Inflammatory macrophage treated with lipopolysaccharide for 4 hours (primary cell): Measurements from ENCODE around the gene ESAM.

Experiments
- DNase-seq: peaks from one replicate; pipeline ENCODE4 v3.0.0-alpha.2; 2020

Gene ESAM

GRCh38 chr11:124751741-124752470, 10.2 kb downstream of the ESAM start, which contains the start of gene VSIG2:
Gene VSIG2, minus strand, starts transcription at chr11:124752255. Its CDS starts 118 bp downstream, at chr11:124752137.
- no peak for DNase-seq

- DNase-seq, result no peak
These were observed 10.7 kb downstream of the ESAM start for GRCh38 chr11:124751391-124751740.

GRCh38 chr11:124749912-124750311, 12.2 kb downstream of the ESAM start:
- DNase-seq, result peak; percentile 65

GRCh38 chr11:124748481-124749343, 13.4 kb downstream of the ESAM start:
- DNase-seq, result peak; percentile 54

- no peak for DNase-seq
These were observed 14.0 kb downstream of the ESAM start for GRCh38 chr11:124748100-124748418.

- no peak for DNase-seq
These were observed 14.5 kb downstream of the ESAM start for GRCh38 chr11:124747406-124748099.

- DNase-seq, result peak; percentile 62
These were observed 15.4 kb downstream of the ESAM start for GRCh38 chr11:124746621-124747243.

GRCh38 chr11:124745835-124746620, 16.1 kb downstream of the ESAM start:
- DNase-seq, result no peak

GRCh38 chr11:124745270-124745834, 16.7 kb downstream of the ESAM start:
- no peak for DNase-seq

- DNase-seq, result no peak
These were observed 19.0 kb downstream of the ESAM start for GRCh38 chr11:124743050-124743449.

- DNase-seq, result peak; percentile 64
These were observed 19.5 kb downstream of the ESAM start for GRCh38 chr11:124742555-124742954.

GRCh38 chr11:124740277-124740882, 21.7 kb downstream of the ESAM start:
- peak; percentile 62 for DNase-seq

- peak; percentile 79 for DNase-seq
These were observed 22.4 kb downstream of the ESAM start, which contains the start of gene NRGN for GRCh38 chr11:124739479-124740276. Gene NRGN, plus strand, starts transcription at chr11:124739942. Its CDS starts 143 bp downstream, at chr11:124740085.

- no peak for DNase-seq
These were observed 23.2 kb downstream of the ESAM start for GRCh38 chr11:124738713-124739478.

GRCh38 chr11:124737638-124738305, 24.3 kb downstream of the ESAM start:
- no peak for DNase-seq

- DNase-seq, result peak; percentile 63
These were observed 25.4 kb downstream of the ESAM start for GRCh38 chr11:124736736-124737135.

GRCh38 chr11:124732230-124732629, 29.9 kb downstream of the ESAM start:
- DNase-seq, result peak; percentile 84

GRCh38 chr11:124729571-124729970, 32.5 kb downstream of the ESAM start:
- DNase-seq, result peak; percentile 58

- DNase-seq, result no peak
These were observed 34.0 kb downstream of the ESAM start for GRCh38 chr11:124728134-124728533.
